ENCODE data around the gene TACR1.

GRCh38 chr2:75020476-75020875, 178.8 kb downstream of the TACR1 start:
- no peak for TF ChIP-seq CTCF (IDR thresholded peaks at IDR 0.05)
- no peak for TF ChIP-seq ZFX (IDR thresholded peaks at IDR 0.05; ENCODE audit: borderline replicate concordance)
